GM12872 (cell line): Measurements from ENCODE around the gene CADPS.

Source experiments
- TF ChIP-seq, protein P1 (sequence below): IDR thresholded peaks from 3 replicates; pipeline ENCODE4 v1.5.1; 2011; ENCODE audit warnings: low read depth, mild to moderate bottlenecking, low read length, moderate library complexity; ENCODE audit not compliant: insufficient read depth

The CADPS gene

GRCh38 chr3:62839748-62840147, 35.5 kb downstream of the CADPS start:
- TF ChIP-seq, protein P1, sequence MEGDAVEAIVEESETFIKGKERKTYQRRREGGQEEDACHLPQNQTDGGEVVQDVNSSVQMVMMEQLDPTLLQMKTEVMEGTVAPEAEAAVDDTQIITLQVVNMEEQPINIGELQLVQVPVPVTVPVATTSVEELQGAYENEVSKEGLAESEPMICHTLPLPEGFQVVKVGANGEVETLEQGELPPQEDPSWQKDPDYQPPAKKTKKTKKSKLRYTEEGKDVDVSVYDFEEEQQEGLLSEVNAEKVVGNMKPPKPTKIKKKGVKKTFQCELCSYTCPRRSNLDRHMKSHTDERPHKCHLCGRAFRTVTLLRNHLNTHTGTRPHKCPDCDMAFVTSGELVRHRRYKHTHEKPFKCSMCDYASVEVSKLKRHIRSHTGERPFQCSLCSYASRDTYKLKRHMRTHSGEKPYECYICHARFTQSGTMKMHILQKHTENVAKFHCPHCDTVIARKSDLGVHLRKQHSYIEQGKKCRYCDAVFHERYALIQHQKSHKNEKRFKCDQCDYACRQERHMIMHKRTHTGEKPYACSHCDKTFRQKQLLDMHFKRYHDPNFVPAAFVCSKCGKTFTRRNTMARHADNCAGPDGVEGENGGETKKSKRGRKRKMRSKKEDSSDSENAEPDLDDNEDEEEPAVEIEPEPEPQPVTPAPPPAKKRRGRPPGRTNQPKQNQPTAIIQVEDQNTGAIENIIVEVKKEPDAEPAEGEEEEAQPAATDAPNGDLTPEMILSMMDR: no peak

DNA sequence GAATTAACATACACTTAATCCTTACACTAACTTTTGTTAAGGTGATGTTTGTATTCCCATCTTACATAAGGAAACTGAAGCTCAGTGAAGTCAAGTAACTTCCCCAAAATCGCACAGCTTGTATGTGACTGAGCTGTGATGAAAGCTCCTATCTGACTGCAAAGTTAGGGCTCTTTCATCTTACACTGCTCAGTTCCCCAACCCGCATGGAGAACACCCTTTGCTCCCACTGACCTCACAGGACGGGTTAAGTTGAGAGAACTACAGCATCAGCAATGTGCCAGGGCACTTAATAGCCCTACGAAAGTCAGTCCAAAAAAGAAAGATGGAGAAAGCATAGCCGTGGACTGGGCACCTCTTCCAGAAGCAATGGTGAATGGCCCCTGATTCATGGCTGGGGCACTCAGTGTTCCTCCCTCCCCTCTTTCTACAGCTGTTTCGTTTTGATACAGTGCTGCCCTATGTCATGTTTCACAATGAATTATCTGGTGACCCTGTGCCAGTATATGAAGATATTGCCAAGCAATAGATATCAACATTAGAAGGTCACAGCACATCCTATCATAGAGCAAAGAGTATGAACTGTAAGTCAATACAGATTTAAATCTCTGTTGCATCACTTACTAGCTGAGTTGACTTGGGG, 38.0 kb downstream of the CADPS start:
- TF ChIP-seq, protein P1: no peak

DNA sequence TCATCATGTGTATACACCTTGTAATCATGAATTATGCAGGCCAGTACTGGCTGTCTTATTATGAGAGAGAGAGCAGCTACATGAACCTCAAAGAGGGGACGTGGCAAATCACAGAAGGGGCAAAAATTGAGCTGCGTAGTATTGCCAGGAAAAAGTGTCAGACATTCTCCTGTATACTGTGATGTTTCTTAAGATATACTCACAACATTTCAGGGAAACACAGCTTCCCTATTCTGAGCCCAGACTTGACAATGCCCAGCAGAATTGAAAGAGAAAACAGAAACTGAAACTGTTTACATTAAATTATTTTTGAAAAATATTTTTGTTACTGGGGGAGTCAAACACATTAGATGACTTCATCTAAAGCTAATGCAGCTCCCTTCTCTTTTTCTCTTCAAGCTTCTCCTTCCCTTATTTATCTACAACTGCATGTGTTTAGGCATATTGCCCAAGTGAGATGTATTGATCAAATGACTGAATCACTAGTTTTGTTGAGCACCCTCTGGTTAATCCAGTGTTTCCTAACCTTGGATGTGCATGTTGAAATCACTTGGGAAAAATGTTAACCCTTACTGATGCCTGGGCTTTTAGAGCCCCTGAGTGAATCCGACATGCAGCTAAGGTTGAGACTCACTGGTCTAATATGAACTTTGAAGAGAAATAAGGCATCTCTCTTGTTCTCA, 39.5 kb downstream of the CADPS start:
- TF ChIP-seq, protein P1: no peak

GRCh38 chr3:62833538-62833937, 41.7 kb downstream of the CADPS start:
- TF ChIP-seq, protein P1: peak; percentile 48

GRCh38 chr3:62832553-62832952, 42.7 kb downstream of the CADPS start:
- TF ChIP-seq, protein P1: no peak

DNA sequence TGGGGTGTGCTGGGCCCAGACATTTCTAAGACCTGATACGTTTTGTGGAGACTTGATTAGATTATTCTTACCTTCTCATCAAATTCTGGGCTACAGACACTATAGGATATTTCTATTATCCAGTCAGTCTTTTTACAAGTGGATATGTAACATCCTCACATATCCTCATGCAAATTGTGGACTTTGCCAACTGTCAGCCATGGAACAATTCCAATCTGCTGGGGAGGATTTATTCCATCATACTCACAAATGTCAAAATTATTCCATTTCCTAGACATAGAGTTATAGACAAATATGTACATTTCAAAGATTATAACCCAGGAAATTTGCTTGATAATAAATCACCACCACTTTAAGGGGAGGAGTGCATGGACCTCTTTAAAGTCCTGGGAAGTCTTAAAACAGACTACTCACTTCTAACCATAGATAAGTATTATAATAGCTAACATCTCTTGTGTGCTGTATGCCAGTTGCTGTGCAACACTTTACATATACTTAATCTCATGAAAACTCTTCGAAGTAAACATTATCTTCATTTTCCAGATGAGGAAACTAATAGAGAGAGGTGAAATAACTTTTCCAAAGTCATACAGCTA, 44.4 kb downstream of the CADPS start:
- TF ChIP-seq, protein P1: no peak

GRCh38 chr3:62827550-62827949, 47.7 kb downstream of the CADPS start:
- TF ChIP-seq, protein P1: no peak
